HG02571 (cell line): ENCODE measurements around the gene ZNF282.
A peak's percentile ranks its signal among the peaks of the same experiment; 100 is the strongest.

Source experiments
- ATAC-seq: cut with Tn5 transposase; IDR thresholded peaks from one replicate; pipeline ENCODE4 v1.9.1; 2021; ENCODE audit warnings: mild to moderate bottlenecking, moderate library complexity; ENCODE audit not compliant: unreplicated experiment

ZNF282 gene

DNA sequence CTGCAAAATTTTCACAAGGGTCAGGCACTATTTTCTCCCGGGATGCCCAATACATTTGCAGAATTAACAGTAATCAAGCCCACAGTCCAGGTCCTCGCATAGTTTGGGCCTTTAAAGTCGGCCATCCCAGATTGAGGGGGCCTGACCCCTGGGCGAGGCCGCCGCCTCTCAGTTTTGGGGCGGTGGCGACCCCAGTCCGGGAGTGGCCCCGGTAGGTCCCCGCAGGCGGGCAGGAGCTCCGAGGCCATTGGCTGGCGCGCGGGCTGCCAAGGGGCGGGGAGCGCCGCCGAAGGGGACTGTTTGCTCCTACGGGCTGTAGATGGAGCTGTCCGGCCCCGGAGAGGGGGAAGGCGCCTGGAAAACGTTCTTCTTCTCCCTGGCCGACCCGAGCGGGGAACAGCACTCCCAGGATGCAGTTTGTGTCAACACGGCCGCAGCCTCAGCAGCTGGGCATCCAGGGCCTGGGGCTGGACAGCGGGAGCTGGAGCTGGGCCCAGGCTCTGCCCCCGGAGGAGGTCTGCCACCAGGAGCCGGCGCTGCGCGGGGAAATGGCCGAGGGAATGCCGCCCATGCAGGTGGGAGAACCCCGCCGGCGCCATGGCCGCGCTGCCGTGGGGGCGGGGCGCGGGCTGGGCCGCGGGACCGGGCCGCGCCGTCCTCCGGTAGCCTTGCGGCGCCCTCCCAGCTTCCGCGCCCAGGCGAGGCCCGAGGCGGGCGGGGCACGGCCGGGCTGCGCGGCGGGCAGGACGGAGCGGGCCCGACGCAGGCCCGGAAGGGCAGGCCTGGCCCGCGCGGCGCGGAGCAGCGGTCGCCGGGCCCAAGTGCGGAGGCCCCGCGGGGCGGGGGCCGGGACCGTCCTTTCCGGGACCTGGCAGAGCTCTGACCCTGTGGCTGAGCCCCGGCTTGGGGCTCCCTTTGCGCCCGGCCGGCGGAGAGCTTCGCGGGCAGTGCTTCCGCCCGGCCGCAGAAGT is at the start of gene ZNF282:
Gene ZNF282 (plus strand): TSS at position 367 of the 971 bp plus-strand sequence. CDS start 44 bp downstream, at position 411.
- ATAC-seq: peak; percentile 88

DNA sequence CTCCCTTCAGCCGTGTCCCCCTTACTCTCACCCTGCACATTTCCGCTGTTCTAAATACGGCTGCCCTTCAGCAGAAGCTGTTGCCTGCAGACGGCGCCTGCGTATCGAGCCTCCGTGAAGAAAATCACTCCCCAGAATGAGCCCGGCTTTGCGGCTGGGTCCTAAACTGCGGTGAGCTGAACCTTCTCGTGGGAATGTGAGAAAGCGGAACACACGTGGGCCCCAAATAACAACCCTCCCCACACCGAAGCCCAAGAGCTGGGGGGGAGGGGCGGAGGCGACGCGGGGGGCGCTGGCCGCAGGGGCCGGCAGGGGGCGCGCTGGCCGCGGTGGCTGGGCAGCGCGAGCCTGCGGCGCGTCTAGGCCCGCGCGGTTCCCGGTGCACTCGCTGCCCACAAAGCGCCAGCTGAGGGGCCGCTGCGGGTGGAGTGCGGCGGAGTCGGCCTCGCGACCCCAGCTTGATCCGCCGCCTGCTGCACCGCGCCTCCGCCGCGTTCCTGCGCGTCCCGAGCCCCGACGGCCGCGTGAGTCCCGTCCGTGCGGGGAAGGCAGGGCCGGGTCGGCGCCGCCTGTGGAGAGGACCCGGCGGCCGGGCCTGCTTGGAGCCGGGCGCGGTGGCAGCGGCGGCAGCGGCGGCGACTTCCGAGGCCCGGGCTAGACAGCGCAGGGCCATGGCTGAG is 48.1 kb upstream of the ZNF282 start, which contains the start of gene ZNF398:
Gene ZNF398 (plus strand): TSS at position 382 of the 680 bp plus-strand sequence. CDS start 290 bp downstream, at position 672.
- ATAC-seq: peak; percentile 77

DNA sequence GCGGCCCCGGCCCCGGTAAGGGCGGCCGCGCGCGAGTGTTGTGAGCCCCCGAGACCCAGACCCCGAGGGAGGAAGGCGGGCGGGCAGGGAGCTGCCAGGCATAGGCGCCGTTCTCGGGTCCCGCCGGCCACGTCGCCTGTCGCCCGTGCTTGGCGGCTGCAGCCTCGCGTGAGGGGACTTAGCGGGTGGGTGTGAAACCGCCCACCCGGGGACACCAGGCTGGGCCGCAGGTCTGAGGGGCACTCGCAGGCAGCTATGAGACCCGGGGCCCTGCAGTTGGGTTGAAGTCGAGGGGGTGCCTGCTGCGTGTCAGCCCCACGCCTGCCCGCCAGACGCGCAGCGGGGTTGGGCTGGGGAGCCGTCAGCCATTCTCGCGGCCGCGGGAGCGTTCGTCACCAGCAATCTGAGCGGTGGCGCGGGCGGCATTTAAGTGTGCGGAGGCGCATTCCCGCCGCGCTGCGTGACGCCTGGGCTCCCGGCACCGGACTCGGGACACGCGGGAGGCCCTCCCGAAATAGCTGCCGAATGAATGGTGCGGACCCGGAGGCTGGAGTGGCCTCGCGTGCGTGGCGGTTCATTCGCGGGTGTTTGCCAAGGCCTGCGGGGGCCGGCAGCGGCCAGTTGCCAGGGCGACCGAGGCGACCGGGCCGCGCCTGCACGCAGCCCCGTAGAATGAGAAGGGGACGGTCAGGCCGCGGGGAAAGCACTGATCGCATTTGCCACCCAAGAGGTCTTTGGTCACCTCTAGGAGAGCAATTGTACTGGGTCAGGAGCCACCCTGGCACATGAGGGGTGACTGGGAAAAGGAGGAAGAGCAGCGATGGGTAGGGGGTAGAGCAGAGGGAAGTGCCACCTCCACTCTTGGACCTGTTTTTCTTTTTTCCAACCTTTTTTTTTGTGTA is 47.3 kb upstream of the ZNF282 start:
- ATAC-seq: peak; percentile 30

DNA sequence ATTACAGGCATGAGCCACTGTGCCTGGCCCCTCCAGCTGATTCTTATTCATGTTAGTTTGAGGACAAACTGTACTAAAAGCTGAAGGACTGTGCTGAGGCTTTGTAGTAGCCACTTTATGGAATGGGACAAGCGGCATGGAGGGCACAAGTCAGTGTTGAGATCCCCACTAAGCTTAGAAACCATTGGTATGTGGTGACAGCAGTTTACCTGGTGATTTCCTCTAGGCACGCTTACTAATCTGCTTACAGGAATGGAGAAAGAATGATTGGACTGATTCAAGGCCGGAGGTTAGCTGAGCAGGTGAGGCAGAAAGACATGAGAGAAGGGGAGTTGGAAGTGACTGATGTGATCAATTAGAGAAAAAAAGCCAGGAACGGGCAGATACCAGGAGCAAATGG is 44.4 kb upstream of the ZNF282 start:
- ATAC-seq: no peak

DNA sequence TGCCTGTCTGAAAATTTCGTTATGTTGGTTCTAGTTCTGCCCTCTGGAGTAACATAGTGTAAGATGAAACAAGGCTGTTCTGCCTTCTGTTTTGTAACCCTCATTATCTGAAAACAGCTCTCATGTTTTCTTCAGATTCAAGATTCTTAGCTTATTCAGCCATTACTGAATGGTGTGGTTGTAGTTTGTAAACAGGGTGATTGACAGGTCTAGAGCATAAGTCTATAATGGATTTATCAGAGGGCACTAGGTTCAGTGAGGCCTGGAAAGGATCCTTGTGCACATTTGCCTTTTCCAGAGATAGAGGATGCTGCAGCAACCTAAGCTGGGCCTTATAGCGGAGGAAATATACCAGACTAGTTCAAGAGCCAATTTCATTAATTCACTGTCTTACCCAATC is 42.0 kb upstream of the ZNF282 start:
- ATAC-seq: no peak

DNA sequence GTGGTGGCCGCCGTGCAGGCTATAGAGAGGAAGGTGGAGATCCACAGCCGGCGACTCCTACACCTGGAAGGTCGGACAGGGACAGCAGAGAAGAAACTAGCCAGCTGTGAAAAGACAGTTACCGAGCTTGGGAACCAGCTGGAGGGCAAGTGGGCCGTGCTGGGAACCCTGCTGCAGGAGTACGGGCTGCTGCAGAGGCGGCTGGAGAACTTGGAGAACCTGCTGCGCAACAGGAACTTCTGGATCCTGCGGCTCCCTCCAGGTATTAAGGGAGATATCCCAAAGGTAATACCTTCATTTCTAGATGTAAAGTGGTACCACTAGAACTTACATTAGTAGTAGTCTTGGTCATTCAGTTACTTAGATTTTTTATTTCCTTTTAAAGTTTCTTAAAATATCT is 41.3 kb upstream of the ZNF282 start:
- ATAC-seq: no peak

DNA sequence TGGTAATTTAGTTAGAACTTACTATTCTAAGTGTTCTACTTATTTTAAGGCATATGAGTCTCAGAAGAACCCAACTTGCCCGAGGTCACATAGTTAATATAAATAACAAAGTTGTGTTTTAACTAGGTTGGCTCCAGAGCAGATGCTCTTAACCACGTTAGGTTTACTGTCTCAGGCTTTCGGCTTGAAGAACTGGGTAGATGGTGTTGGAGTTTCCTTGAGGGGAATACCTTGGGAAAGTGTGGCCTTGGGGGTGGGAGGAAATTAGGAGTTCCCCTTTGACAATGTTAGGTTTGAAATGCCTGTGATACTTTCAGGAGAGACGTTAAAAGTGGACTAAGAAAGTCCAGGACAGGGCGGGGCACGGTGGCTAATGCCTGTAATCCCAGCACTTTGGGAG is 38.4 kb upstream of the ZNF282 start:
- no peak for ATAC-seq

DNA sequence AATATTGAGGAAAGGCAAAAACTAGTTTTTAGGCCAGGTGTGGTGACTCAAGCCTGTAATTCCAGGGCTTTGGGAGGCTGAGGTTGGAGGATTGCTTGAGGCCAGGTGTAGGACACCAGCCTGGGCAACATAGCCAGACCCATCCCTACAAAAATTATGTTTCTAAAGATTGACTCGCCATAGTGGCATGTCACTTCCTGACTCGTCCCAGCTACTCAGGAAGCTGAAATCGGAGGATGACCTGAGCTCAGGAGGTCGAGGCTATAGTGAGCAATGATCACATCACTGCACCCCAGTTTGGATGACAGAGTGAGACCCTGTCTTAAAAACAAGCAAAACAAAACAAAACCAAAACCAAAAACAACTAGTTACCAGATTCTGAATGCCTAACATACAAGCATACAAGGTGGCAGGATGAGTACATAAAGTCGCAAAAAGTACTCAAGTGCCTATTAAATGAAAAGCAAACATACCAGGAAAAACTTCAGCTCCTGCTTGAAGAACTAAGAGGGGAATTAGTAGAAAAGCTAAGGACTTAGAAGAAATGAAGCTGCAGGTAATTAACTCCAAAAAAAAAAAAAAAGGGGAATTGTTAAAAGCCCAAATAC is 34.0 kb upstream of the ZNF282 start:
- ATAC-seq: no peak

DNA sequence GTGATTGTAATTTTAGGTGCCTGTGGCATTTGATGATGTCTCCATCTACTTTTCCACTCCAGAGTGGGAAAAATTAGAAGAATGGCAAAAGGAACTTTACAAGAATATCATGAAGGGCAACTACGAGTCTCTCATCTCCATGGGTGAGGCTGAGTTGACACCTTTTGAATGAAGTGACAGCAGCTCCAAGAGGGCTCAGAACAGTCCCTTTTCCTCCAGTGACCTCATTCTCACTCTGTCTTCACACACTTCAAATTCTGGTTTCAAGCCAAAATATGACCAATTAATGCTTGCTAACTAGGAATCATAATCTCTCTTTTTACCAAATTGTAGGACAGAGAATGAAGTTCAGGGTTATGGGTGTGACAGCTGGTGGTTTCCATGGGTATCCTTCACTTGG is 29.2 kb upstream of the ZNF282 start:
- no peak for ATAC-seq

DNA sequence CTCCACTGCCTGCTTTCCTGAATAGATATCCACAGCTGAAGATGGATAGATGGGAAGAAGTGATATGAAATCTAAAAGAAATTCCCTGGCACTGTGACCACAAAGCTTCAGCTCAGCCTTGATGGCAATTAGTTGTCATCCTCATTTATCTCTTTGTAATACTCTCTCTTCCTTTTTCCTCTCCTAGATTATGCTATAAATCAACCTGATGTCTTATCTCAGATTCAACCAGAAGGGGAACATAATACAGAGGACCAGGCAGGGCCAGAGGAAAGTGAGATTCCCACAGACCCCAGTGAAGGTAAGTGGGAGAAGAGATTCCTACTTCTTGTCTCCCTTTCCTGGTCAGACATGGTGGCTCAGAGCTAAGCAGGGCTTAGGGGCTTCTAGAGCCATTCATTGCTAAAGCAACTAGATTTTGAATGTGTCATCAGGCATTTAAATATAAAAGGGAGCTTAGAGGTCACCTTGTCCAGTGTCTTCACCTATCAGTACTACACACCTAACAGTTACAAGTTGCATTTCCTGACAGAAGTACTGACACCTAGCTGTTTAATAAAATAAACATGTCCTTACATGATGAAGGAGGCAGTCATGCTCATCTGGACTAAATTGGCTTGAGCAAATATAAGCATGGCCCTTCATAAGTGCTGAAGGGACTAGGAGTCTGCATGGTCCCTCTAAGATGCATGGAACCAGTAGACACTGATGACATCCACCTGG is 28.6 kb upstream of the ZNF282 start:
- ATAC-seq: no peak

DNA sequence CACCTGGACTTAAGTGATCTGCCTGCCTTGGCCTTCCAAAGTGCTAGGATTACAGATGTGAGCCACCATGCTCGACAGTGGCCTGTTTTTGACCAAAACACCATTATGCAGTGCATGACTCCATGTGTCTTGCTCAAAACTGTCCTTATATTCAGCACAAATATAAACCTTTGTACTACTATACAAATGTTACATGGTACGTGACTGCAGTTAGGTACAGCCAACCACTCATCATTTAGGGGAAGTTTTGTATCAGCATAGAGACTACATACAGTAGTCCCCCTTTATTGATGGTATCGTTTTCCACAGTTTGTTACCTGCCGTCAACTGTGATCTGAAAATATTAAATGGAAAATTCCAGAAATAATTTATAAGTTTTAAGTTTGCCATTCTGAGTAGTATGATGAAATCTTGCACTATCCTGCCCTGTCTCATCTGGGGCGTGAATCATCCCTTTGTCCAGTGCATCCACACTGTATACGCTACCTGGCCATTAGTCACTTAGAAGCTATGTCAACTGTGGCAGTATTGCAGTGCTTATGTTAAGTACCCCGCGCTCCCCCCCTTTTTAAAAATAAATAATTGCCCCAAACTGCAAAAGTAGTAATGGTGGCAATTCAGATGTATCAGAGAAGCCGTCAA is 23.3 kb upstream of the ZNF282 start:
- no peak for ATAC-seq

DNA sequence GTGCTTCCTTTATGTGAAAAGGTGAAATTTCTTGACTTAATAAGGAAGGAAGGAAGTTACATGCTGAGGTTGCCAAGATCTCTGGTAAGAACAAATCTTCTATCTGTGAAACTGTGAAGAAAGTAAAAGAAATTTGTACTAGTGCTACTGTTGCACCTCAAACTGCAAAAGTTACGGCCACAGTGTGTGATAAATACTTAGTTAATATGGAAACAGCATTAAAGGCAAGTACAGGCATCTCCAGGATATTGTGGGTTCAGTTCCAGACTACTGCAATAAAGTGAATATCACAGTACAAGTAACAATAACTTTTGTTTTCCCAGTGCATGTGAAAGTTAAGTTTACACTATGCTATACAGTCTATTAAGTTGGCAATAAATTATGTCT is 22.8 kb upstream of the ZNF282 start:
- no peak for ATAC-seq

DNA sequence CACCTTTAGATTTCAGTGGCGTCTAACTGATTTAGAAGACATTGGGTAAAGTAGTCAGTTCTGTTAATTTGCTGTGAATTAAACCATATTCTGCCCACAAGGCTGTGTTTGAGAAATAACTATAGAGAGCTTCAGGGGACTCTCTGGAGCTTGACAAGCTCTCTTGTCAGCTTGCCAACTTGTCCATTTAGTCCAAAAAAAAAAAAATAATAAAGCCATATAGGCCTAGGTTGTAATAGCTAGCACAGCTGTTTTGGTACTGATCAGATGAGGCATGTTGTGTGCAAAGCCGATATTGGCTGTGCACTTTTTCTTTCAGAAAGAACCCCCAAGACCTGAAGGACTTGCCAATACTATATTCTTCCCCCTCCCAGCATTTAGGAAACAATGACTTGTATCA is 20.2 kb upstream of the ZNF282 start:
- no peak for ATAC-seq

DNA sequence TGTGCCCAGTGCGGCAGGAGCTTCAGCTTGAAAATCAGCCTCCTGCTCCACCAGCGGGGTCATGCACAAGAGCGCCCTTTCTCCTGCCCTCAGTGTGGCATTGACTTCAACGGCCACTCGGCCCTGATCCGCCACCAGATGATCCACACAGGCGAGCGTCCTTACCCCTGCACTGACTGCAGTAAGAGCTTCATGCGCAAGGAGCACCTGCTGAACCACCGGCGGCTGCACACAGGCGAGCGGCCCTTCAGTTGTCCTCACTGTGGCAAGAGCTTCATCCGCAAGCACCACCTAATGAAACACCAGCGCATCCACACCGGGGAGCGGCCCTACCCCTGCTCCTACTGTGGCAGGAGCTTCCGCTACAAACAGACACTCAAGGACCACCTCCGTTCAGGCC is 16.1 kb upstream of the ZNF282 start:
- no peak for ATAC-seq

DNA sequence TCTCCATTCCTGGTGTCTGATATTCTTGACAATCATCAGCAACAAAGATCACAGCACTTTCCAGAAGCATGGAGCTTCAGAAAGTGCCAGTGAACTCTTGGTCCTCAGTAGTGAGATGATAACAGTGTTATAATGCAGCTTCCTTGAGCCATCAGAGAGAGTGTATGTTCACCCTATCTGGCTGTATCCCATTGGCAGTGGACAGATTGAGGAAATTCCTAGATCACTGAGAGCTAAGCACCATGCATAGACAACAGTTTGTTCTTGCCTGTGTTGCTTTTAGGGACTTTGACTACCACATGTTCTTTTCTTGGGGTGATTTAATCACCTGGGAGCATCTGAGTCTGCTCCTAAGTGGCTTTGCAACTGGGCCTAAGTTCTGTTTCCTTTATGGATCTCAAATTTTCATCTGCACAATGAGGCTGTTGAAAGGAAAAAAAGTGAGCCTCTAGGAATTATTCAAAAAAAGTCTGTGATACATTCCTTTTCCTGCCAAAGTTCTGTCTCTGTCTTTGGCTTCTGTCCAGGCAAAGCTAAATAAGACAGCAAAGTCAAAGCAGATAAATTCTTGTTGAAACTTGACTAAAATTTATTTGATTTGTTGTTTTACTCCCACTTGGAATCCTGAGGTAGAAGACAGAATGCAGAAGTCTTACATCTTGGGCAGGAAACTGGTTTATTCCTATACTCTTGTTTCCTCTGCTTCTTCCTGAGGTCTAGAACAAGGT is 14.5 kb upstream of the ZNF282 start:
- ATAC-seq: no peak

DNA sequence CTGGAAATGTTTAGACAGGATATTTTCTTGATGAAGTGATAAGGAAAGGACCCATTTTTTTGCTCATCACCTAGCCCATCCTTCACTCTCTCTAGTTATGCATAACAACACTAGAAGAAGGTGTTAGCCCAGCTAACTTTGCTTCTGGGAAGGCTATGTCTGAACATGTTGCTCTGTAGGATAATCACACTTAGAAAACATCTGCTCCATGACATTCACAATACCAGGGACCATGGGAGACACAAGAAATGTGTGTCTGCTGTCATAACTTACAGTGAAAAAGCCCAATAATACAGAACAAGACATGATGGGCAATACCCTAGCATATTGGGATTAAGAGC is 13.9 kb upstream of the ZNF282 start:
- no peak for ATAC-seq

DNA sequence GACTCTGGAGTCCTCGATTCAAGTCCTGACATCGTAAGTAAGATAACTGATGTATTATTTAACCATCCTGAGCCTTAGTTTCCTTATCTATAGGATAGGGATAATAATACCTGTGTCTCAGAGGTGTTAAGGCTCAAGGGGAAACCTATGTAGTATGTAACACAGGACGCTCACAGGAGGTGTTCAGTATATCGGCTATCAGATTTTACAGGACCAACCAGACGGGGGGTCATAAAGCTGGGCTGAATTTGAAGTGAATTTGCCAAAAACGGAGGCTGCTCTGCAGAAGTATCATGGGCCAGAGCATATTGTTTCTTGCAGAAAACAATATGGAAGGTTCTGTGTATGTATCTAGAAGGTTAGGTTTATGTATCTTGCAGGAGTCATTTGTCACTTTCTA is 11.1 kb upstream of the ZNF282 start:
- no peak for ATAC-seq

DNA sequence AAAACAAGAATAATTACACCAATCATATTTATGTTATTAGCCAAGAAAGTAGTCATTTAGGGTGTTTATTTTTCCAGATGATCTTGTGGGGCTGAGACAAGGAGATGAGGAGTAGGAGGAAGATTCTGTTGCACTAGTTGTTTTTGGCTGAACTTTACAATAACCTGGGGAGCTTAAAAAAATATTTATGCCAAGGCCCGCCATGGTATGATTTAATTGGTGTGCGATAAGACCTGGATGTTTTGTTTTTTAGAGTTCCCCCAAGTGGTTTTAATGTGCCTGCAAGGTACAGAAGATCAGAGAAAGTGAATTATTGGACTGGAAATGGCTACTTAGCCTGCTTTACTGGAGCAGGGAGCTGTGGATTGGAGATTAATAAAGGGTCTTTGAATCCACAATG is 7.1 kb upstream of the ZNF282 start:
- ATAC-seq: no peak
